ENCODE data around the gene NELFCD. TPM values are rescaled to one million over a fixed set of nuclear protein-coding genes. Genes with fewer than 3 reads are reported as not detected.
A peak's percentile ranks its signal among the peaks of the same experiment; 100 is the strongest.

NELFCD gene
- total RNA-seq, 2 donors from 2014 or later: 123 to 159 TPM

DNA sequence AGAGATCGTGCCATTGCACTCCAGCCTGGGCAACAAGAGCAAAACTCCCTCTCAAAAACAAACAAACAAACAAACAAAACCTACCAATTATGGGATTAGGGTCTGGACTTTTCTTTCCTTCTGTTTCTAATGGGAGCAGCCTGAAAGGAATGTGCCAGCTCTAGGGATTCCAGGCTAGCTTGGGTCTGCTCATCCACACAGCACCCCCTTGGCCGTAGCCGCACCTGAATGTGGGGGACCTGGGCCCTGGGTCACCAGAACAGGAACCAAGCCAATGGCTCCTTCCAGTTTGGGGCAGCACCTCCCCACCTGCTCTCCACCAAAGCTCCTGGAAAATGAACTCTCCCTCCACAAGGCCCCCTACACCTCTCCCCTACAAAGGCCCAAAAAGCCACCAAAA is 19.3 kb downstream of the NELFCD start:
- ATAC-seq (no peak), DNase-seq (ENCODE audit: low spot score in 2 of 2) (no peak)
- H3K27ac Mint-ChIP-seq: no peak overlapping the region
- no peaks in the 10 kb centered on the region for H3K9me3 Mint-ChIP-seq
- peaks cover 0 to 22% of the 10 kb centered on the region in 2 donors for H3K36me3 Mint-ChIP-seq

GRCh38 chr20:59001068-59001448 is 20.0 kb downstream of the NELFCD start:
- ATAC-seq: no peak
- no peak overlapping the region for H3K27ac Mint-ChIP-seq
- peaks cover 0 to 19% of the 10 kb centered on the region in 2 donors for H3K36me3 Mint-ChIP-seq
- DNase-seq (ENCODE audit: low spot score in 2 of 2): no peak
- no peaks in the 10 kb centered on the region for H3K9me3 Mint-ChIP-seq

GRCh38 chr20:59001449-59002171 is 20.6 kb downstream of the NELFCD start:
- DNase-seq (ENCODE audit: low spot score in 2 of 2) (no peak), ATAC-seq (no peak)
- H3K27ac Mint-ChIP-seq: no peak overlapping the region
- H3K9me3 Mint-ChIP-seq: no peaks in the 10 kb centered on the region
- H3K36me3 Mint-ChIP-seq: peaks cover 0 to 19% of the 10 kb centered on the region in 2 donors

DNA sequence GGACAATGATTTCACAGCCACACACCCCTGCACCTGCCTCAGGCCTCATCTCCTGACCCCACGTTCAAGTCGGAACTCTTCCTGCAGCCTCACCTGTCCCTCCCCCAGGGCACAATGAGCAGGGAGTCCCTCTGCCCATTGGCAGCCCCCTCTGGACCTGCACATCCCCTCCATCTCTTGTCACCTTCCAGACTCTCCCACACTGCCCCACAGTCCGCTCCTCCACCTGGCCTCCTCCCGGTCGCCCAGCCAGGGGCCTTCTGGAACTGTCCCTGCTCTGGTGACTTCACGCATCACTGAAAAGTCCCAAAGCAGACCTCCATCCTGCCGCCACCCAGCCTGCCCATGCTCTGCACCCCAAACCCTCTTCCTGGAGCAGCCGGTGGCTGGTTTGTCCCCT is 21.3 kb downstream of the NELFCD start:
- Mint-ChIP-seq H3K27ac (peak overlapping the region in 1 of 2 donors; percentile 73), H3K9me3 (no peaks in the 10 kb centered on the region), H3K36me3 (peaks cover 0 to 18% of the 10 kb centered on the region in 2 donors)
- ATAC-seq (no peak), DNase-seq (ENCODE audit: low spot score in 2 of 2) (no peak)

GRCh38 chr20:59002874-59003399 is 21.9 kb downstream of the NELFCD start:
- peak overlapping the region in 1 of 2 donors; percentile 73 for H3K27ac Mint-ChIP-seq

DNA sequence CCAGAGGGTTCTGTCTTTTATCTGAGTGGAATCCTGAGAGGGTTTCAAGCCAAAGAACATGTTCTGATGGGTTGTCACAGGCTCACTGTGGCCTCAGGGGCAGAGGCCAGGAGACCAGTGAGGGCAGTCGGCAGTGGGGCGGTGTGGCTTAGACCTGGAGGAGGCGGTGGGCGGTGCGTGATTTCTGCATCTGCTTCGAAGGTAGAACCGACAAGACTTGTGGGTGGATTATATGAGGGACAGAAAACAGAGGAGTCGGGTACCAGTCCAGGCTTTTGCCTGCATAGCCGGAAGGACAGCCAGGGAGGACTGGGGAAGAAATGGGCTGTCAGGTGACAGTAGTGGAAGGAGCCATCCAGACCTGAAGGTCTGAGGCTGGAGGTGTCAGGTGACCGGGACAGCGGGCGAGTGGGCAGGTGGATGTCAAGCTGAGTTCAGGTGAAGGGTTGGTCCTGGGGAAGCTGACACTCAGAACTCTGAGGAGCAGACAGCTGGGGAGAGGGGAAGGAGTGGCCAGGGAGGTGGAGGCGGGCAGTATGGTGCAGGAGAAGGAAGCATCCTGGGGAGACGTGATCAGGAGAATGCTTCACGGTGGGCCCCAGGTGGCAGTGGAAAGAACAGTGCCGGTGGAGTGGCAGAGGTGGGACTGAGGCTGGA is 22.9 kb downstream of the NELFCD start:
- DNase-seq (ENCODE audit: low spot score in 2 of 2) (no peak), ATAC-seq (no peak)
- Mint-ChIP-seq H3K27ac (peak overlapping the region; percentile 73 to 92), H3K9me3 (no peaks in the 10 kb centered on the region), H3K36me3 (peaks cover 0 to 14% of the 10 kb centered on the region in 2 donors)

More at GRCh38 chr20:59002874-59003399, 21.9 kb downstream of the NELFCD start:
- DNase-seq (ENCODE audit: low spot score in 2 of 2) (no peak), ATAC-seq (no peak)
- Mint-ChIP-seq H3K36me3 (peaks cover 0 to 14% of the 10 kb centered on the region in 2 donors), H3K9me3 (no peaks in the 10 kb centered on the region)

GRCh38 chr20:59004493-59004762 is 23.4 kb downstream of the NELFCD start:
- Mint-ChIP-seq H3K27ac (peak overlapping the region; percentile 73 to 92), H3K9me3 (no peaks in the 10 kb centered on the region), H3K36me3 (peaks cover 0 to 14% of the 10 kb centered on the region in 2 donors)
- ATAC-seq (no peak), DNase-seq (ENCODE audit: low spot score in 2 of 2) (peak in 1 of 2 donors; percentile 42)

- DNase-seq (ENCODE audit: low spot score in 2 of 2) (peak; percentile 41 to 87), ATAC-seq (peak; percentile 44 to 83)
- H3K36me3 Mint-ChIP-seq: peaks cover 0 to 14% of the 10 kb centered on the region in 2 donors
- H3K27ac Mint-ChIP-seq: peak overlapping the region; percentile 73 to 92
- no peaks in the 10 kb centered on the region for H3K9me3 Mint-ChIP-seq
These were observed 23.9 kb downstream of the NELFCD start for GRCh38 chr20:59004763-59005522.

- Mint-ChIP-seq H3K27ac (peak overlapping the region; percentile 73 to 92), H3K9me3 (no peaks in the 10 kb centered on the region), H3K36me3 (peaks cover 0 to 14% of the 10 kb centered on the region in 2 donors)
- DNase-seq (ENCODE audit: low spot score in 2 of 2) (no peak), ATAC-seq (peak in 1 of 2 donors; percentile 6)
These were observed 24.6 kb downstream of the NELFCD start for GRCh38 chr20:59005523-59006166.

DNA sequence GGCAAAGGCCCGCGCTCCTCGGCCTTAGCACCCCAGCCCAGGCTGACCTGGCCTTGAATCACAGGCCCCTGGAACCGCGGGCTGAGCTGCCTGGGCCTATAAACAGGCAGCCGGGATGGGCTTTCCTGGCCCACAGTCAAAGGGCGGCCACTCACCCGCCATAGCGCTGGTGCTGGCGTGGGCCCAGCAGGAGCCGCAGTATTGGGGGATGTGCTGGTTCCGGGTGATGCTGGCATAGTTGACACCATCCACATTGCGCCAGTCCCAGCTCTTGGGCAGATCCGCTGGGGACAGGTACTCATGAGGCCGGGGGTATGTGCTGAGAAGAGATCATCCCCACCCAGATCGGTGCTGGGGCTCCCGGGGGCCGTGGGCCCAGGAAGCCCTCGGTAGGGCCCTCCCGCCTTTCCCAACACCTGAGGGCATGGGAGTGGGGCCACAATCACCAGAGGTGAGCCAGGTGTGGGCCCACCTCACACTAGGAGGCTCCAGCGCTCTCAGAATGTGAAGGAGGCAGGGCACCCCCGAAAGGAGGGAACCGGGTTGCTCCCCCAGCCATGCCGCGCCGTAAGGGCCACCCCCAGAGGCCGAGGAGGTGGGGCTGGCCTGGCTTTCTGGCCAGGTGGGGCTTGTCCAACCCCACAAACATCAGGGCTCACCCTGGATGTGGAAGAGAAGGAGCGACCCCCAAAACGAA is 25.3 kb downstream of the NELFCD start:
- DNase-seq (ENCODE audit: low spot score in 2 of 2): peak in 1 of 2 donors; percentile 56
- Mint-ChIP-seq H3K9me3 (no peaks in the 10 kb centered on the region), H3K27ac (peak overlapping the region; percentile 73 to 82)

DNA sequence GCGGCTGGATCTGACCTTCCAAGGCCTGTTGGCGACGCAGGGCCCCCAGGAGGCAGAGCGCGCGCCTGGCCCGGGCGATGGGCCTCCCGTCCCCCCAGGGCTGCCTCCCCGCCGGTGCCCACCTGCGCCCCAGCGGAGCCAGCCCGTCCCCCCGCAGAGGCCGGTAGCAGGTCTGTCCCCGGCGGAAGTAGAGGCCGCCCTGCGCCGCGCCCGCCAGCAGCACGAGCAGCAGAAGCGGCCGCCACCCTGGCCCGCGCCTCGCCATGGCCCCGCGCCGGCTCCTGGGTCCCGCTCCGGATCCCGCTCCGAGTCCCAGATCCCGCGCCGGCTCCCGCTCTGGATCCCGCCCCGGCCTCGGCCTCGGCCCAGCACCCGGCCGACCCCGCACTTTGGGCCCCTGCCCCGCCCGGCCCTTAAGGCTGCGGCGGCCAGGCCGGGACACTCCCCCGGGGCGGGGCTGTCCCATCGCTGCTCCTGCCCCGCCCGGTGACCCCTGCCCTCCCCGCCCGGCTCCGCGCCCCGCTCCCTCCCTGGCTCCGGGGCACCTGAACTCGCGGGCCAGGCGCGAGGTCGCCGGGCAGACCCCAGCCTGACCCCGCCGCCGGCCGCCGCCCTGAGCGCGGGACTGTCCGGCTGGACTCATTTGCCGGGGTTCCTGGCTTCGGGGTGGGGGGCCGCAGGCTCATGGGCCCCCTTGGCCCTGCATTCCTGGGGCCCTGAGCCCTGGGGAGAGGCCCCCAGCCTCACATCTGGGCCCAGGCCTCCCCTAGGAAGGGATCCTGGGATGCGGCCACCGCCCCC is 26.0 kb downstream of the NELFCD start, which contains the start of gene CTSZ:
Gene CTSZ, minus strand, starts transcription at position 391 of the 801 bp plus-strand sequence. Its CDS starts 126 bp downstream, at position 265.
- H3K27ac Mint-ChIP-seq: peak within 1 kb of the TSS; percentile 73 to 90

More for the DNA sequence above, 25.3 kb downstream of the NELFCD start:
- ATAC-seq: peak in 1 of 2 donors; percentile 11
- H3K36me3 Mint-ChIP-seq: peaks cover 0 to 14% of the 10 kb centered on the region in 2 donors

DNA sequence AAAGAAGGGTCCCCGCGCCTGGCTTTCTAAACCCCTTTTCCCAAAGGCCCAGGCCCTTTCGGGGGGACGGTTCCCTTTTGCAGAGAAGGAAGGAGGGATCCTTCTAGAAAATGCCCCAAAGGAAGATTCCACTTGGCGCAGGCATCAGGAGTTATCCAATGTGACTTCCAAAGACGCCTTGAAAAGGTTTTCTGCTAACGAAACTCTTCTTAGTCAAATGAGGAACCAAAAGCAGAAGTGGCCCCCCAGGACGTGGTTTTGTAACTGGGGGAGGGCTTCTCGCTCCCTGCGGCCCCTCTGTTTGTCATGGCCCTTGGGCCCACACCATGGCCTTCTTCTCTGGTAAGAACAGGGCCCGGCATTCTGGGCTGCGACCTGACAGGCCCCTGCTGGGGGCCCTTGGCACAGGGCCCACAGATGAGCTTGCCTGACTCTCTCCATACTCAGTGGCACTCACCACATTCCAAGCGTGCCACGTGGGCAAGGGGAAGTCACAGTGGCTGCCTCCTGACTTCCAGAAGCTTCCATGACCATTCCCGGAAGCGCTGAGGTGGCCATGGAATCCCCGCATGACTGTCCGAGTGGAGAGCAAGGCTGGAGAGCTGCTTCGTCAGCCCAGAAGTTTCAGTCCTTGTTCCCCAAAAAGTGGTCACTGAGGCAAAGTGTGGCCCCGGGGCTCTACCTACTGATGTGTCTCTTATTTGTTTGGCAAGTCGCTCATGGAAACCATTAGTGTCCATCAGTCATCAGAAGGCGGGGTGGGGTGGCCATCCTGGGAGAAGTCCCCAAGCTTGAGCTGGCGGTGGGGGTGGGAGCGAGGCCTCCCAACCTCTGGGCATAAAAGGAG is 26.8 kb downstream of the NELFCD start:
- Mint-ChIP-seq H3K9me3 (no peaks in the 10 kb centered on the region), H3K36me3 (peaks cover 0 to 14% of the 10 kb centered on the region in 2 donors), H3K27ac (peak overlapping the region in 1 of 2 donors; percentile 90)
- peak in 1 of 2 donors; percentile 53 for DNase-seq (ENCODE audit: low spot score in 2 of 2)
- ATAC-seq: no peak

More for the DNA sequence above, 26.0 kb downstream of the NELFCD start, which contains the start of gene CTSZ:
- Mint-ChIP-seq H3K36me3 (peaks cover 0 to 14% of the 10 kb centered on the region in 2 donors), H3K9me3 (no peaks in the 10 kb centered on the region)
- DNase-seq (ENCODE audit: low spot score in 2 of 2): peak; percentile 55 to 66
- ATAC-seq: peak; percentile 60 to 81

GRCh38 chr20:59008715-59009336 is 27.8 kb downstream of the NELFCD start:
- H3K27ac Mint-ChIP-seq: no peak overlapping the region
- no peak for ATAC-seq
- no peaks in the 10 kb centered on the region for H3K9me3 Mint-ChIP-seq
- peak in 1 of 2 donors; percentile 35 for DNase-seq (ENCODE audit: low spot score in 2 of 2)
- peaks cover 0 to 9% of the 10 kb centered on the region in 2 donors for H3K36me3 Mint-ChIP-seq
